Cardiac septum (tissue), 1 donor: ENCODE results near the gene SUSD5. TPM values are rescaled to one million over a fixed set of nuclear protein-coding genes. Genes with fewer than 3 reads are reported as not detected.

ENCODE experiments used
- DNase-seq: peaks from one replicate; pipeline ENCODE4 v3.0.0-alpha.2; 2020; ENCODE audit warnings: low spot score
- intact Hi-C: fragments of 100-400 bp; cut with DNase I; formaldehyde crosslinking; loops from one replicate; pipeline ENCODE4 v1.14.0; 2022
- long read RNA-seq: library from polyadenylated mRNA; unstranded; transcript quantifications from one replicate; pipeline ENCODE4 v2.0.0, GENCODE V29; 2021
- total RNA-seq: library from RNA; stranded (reverse); fragmentation: NEBNext Ultra II Directional; extraction: Animal tissue kit (Norgen Biotek cat#: 25700); gene quantifications from one replicate; pipeline ENCODE4 v1.2.1, GENCODE V29; 2021
- donor health status: DM: no; HTN: no; CAD: no.

The SUSD5 gene
- 0.78 TPM for total RNA-seq
- long read RNA-seq: 0 reads

GRCh38 chr3:33218446-33219174, at the start of gene SUSD5:
TSS of gene SUSD5 (minus strand) at chr3:33218810. CDS start at chr3:33218797, 13 bp downstream.
- DNase-seq: no peak
- intact Hi-C loops: no loop called here

GRCh38 chr3:33260104-33260503, 41.5 kb upstream of the SUSD5 start:
- no peak for DNase-seq
- intact Hi-C loops: no loop called here

- intact Hi-C loops: no loop called here
- DNase-seq: no peak
Measured at GRCh38 chr3:33256249-33256648, 37.6 kb upstream of the SUSD5 start.

- intact Hi-C loops: no loop called here
- DNase-seq: no peak
Measured at GRCh38 chr3:33250712-33251111, 32.1 kb upstream of the SUSD5 start.

- no peak for DNase-seq
- intact Hi-C loops: no loop called here
Measured at GRCh38 chr3:33246786-33247185, 28.2 kb upstream of the SUSD5 start.

GRCh38 chr3:33240261-33240660, 21.7 kb upstream of the SUSD5 start:
- intact Hi-C loops: no loop called here
- no peak for DNase-seq

GRCh38 chr3:33238923-33239322, 20.3 kb upstream of the SUSD5 start:
- intact Hi-C loops: no loop called here
- no peak for DNase-seq

GRCh38 chr3:33237439-33237838, 18.8 kb upstream of the SUSD5 start:
- DNase-seq: no peak
- intact Hi-C loops: no loop called here

GRCh38 chr3:33236005-33236404, 17.4 kb upstream of the SUSD5 start:
- intact Hi-C loops: no loop called here
- DNase-seq: no peak

GRCh38 chr3:33233884-33234283, 15.3 kb upstream of the SUSD5 start:
- intact Hi-C loops: no loop called here
- no peak for DNase-seq

- intact Hi-C loops: no loop called here
- DNase-seq: no peak
Measured at GRCh38 chr3:33231756-33232465, 13.3 kb upstream of the SUSD5 start.

- intact Hi-C loops: no loop called here
- DNase-seq: no peak
Measured at GRCh38 chr3:33229947-33230346, 11.3 kb upstream of the SUSD5 start.

GRCh38 chr3:33229066-33229465, 10.5 kb upstream of the SUSD5 start:
- DNase-seq: no peak
- intact Hi-C loops: no loop called here

- intact Hi-C loops: no loop called here
Measured at GRCh38 chr3:33221241-33221640, 2.6 kb upstream of the SUSD5 start.

GRCh38 chr3:33219175-33219487, 521 bp upstream of the SUSD5 start:
- DNase-seq: no peak
- intact Hi-C loops: no loop called here

More at GRCh38 chr3:33221241-33221640, 2.6 kb upstream of the SUSD5 start:
- DNase-seq: no peak

GRCh38 chr3:33217866-33218445, 654 bp downstream of the SUSD5 start:
- intact Hi-C loops: no loop called here
- DNase-seq: no peak

GRCh38 chr3:33215739-33216138, 2.9 kb downstream of the SUSD5 start:
- DNase-seq: no peak
- intact Hi-C loops: no loop called here

GRCh38 chr3:33212406-33212805, 6.2 kb downstream of the SUSD5 start:
- intact Hi-C loops: no loop called here
- DNase-seq: no peak

- intact Hi-C loops: no loop called here
- no peak for DNase-seq
Measured at GRCh38 chr3:33211444-33211843, 7.2 kb downstream of the SUSD5 start.

GRCh38 chr3:33209357-33209756, 9.3 kb downstream of the SUSD5 start:
- intact Hi-C loops: no loop called here
- DNase-seq: no peak
